Motor neuron (in vitro differentiated cells): ENCODE measurements around the gene PREX1. TPM values are rescaled to one million over a fixed set of nuclear protein-coding genes. Genes with fewer than 3 reads are reported as not detected.

ENCODE experiments used
- ATAC-seq, 8 experiments: fragments of 200-7000 bp; cut with Tn5 transposase; replicated peaks in 6 of 8; 2 replicates each; pipeline ENCODE4 v1.8.0; 2021; ENCODE audit warnings: mild to moderate bottlenecking in 8 of 8, moderate library complexity in 8 of 8
- H3K27ac ChIP-seq, 2 donors: fragments of 250-450 bp; sonication (Bioruptor Pico); 2 replicates each; pipeline ENCODE4 v1.9.0; 2021; ENCODE audit warnings: antibody characterized with exemption in 2 of 2, mild to moderate bottlenecking in 2 of 2, moderate library complexity in 1 of 2
- H3K4me1 ChIP-seq, 2 donors: fragments of 250-450 bp; sonication (Bioruptor Pico); replicated peaks in 1 of 2; 2 replicates each; pipeline ENCODE4 v1.6.1; 2021; ENCODE audit warnings: antibody characterized with exemption in 2 of 2, mild to moderate bottlenecking in 2 of 2, moderate library complexity in 1 of 2
- H3K4me3 ChIP-seq, 5 donors: fragments of 250-450 bp; sonication (Bioruptor Pico); 2 replicates each; pipeline ENCODE4 v1.9.0; 2021; ENCODE audit warnings: antibody characterized with exemption in 5 of 5, mild to moderate bottlenecking in 5 of 5, moderate library complexity in 4 of 5
- whole genome bisulfite sequencing, 10 experiments: fragments of 450-650 bp; shearing (Covaris generic); methylation state at CpG; one replicate each; pipeline ENCODE4 v1.0.0; 2022; 5-methylcytosine and 5-hydroxymethylcytosine counted together
- in situ Hi-C, 9 experiments: fragments of 400-800 bp; cut with MboI; loops; one replicate each; pipeline ENCODE4 v1.15.0; 2021; ENCODE audit warnings: low sequenced_read_pairs in 9 of 9, low pct_unique_long_range_greater_than_20kb in 2 of 9; ENCODE audit not compliant: unreplicated experiment in 9 of 9
- total RNA-seq, 8 experiments: library from RNA; unstranded; fragments of 300-600 nt; gene quantifications; 2 replicates each; pipeline versions ENCODE4 v1.2.3 to v1.2.4, GENCODE V29; 2022

Gene PREX1
- total RNA-seq, 8 experiments from 2014 or later: 10.1 to 54.9 (median 27.0) TPM

GRCh38 chr20:48740712-48741111 lies 87.1 kb downstream of the PREX1 start:
- ATAC-seq: peak in 1 of 8 experiments; percentile 65
- 68 to 95% (median 81%) methylated on average over 1 to 6 of the region's 6 CpGs; no CpG with 5 or more reads in 1 of the 10 experiments for WGBS, 10 experiments
- peaks cover 2 to 5% of the 10 kb centered on the region in 2 donors for H3K4me1 ChIP-seq
- no peak overlapping the region for H3K27ac ChIP-seq
- H3K4me3 ChIP-seq: no peak overlapping the region
- in situ Hi-C loops: no loop called here

GRCh38 chr20:48740292-48740649 lies 87.5 kb downstream of the PREX1 start:
- no peak overlapping the region for H3K27ac ChIP-seq
- ATAC-seq: peak in 1 of 8 experiments; percentile 34
- in situ Hi-C loops: no loop called here
- 100% methylated on average over 1 of the region's 2 CpGs; no CpG with 5 or more reads in 7 of the 10 experiments for WGBS, 10 experiments
- no peak overlapping the region for H3K4me3 ChIP-seq
- peaks cover 2 to 5% of the 10 kb centered on the region in 2 donors for H3K4me1 ChIP-seq

GRCh38 chr20:48739395-48740291 lies 88.2 kb downstream of the PREX1 start:
- Histone ChIP-seq H3K4me3 (no peak overlapping the region), H3K4me1 (peaks cover 2 to 5% of the 10 kb centered on the region in 2 donors), H3K27ac (no peak overlapping the region)
- in situ Hi-C loops: no loop called here
- ATAC-seq: peak in 2 of 8 experiments; percentile 24 to 49
- WGBS, 10 experiments: 13 to 100% (median 56%) methylated on average over 1 to 7 of the region's 8 CpGs

- no peak overlapping the region for H3K4me3 ChIP-seq
- in situ Hi-C loops: no loop called here
- no peak overlapping the region for H3K27ac ChIP-seq
- ATAC-seq: peak in 1 of 8 experiments; percentile 29
- 42 to 100% (median 81%) methylated on average over 1 to 10 of the region's 11 CpGs; no CpG with 5 or more reads in 1 of the 10 experiments for WGBS, 10 experiments
- H3K4me1 ChIP-seq: peaks cover 2 to 5% of the 10 kb centered on the region in 2 donors
Measured at GRCh38 chr20:48738399-48739304, 89.1 kb downstream of the PREX1 start.

- Histone ChIP-seq H3K4me3 (no peak overlapping the region), H3K4me1 (peaks cover 2 to 5% of the 10 kb centered on the region in 2 donors), H3K27ac (peak overlapping the region in 1 of 2 donors; percentile 54)
- in situ Hi-C loops: no loop called here
- no peak for ATAC-seq
- 50 to 100% (median 69%) methylated on average over 1 to 3 of the region's 3 CpGs; no CpG with 5 or more reads in 6 of the 10 experiments for WGBS, 10 experiments
Measured at GRCh38 chr20:48738094-48738398, 89.8 kb downstream of the PREX1 start.

GRCh38 chr20:48737434-48738093 lies 90.2 kb downstream of the PREX1 start:
- H3K4me3 ChIP-seq: no peak overlapping the region
- H3K27ac ChIP-seq: peak overlapping the region in 1 of 2 donors; percentile 54
- ATAC-seq: peak in 5 of 8 experiments; percentile 32 to 86 (median 63)
- H3K4me1 ChIP-seq: peaks cover 2 to 5% of the 10 kb centered on the region in 2 donors
- WGBS, 10 experiments: 33 to 100% (median 85%) methylated on average over 1 to 7 of the region's 8 CpGs; no CpG with 5 or more reads in 2 of the 10 experiments
- in situ Hi-C loops: no loop called here

- Histone ChIP-seq H3K27ac (no peak overlapping the region), H3K4me3 (no peak overlapping the region), H3K4me1 (peaks cover 2 to 5% of the 10 kb centered on the region in 2 donors)
- 83 to 100% (median 93%) methylated on average over 1 of the region's 2 CpGs; no CpG with 5 or more reads in 6 of the 10 experiments for WGBS, 10 experiments
- ATAC-seq: no peak
- in situ Hi-C loops: no loop called here
Measured at GRCh38 chr20:48736636-48737035, 91.2 kb downstream of the PREX1 start.

- in situ Hi-C loops: no loop called here
- Histone ChIP-seq H3K27ac (no peak overlapping the region), H3K4me1 (peaks cover 2 to 5% of the 10 kb centered on the region in 2 donors), H3K4me3 (no peak overlapping the region)
- ATAC-seq: no peak
Measured at GRCh38 chr20:48736231-48736630, 91.6 kb downstream of the PREX1 start.

GRCh38 chr20:48735112-48735511 lies 92.7 kb downstream of the PREX1 start:
- 60 to 100% (median 82%) methylated on average over 1 to 4 of the region's 5 CpGs; no CpG with 5 or more reads in 1 of the 10 experiments for WGBS, 10 experiments
- H3K4me3 ChIP-seq: no peak overlapping the region
- peaks cover 2 to 10% of the 10 kb centered on the region in 2 donors for H3K4me1 ChIP-seq
- no peak for ATAC-seq
- H3K27ac ChIP-seq: no peak overlapping the region
- in situ Hi-C loops: no loop called here

- in situ Hi-C loops: no loop called here
- no peak overlapping the region for H3K4me3 ChIP-seq
- peaks cover 2 to 10% of the 10 kb centered on the region in 2 donors for H3K4me1 ChIP-seq
- H3K27ac ChIP-seq: no peak overlapping the region
- 17 to 100% (median 88%) methylated on average over 1 to 6 of the region's 10 CpGs; no CpG with 5 or more reads in 2 of the 10 experiments for WGBS, 10 experiments
- no peak for ATAC-seq
Measured at GRCh38 chr20:48734104-48734749, 93.6 kb downstream of the PREX1 start.

GRCh38 chr20:48733296-48733790 lies 94.5 kb downstream of the PREX1 start:
- in situ Hi-C loops: no loop called here

More at GRCh38 chr20:48733296-48733790, 94.5 kb downstream of the PREX1 start:
- Histone ChIP-seq H3K4me3 (no peak overlapping the region), H3K4me1 (peaks cover 3 to 5% of the 10 kb centered on the region in 2 donors), H3K27ac (no peak overlapping the region)
- WGBS, 10 experiments: 75 to 100% (median 94%) methylated on average over 1 to 3 of the region's 3 CpGs
- ATAC-seq: peak in 4 of 8 experiments; percentile 26 to 89 (median 60)
